SK-N-MC (cell line): ENCODE data around the gene AFF1.
A peak's percentile ranks its signal among the peaks of the same experiment; 100 is the strongest.
"Not testable (repeated sequence)": the region's sequence is repeated elsewhere in the genome, so short reads cannot be mapped to it uniquely, and the experiment has no call there.

Experiments
- DNase-seq: peaks from one replicate; pipeline ENCODE4 v3.0.0-alpha.2; 2011; ENCODE audit warnings: low read depth, low spot score
- H3K27ac ChIP-seq: fragments of 200-600 bp; sonication (generic); 2 replicates; pipeline ENCODE4 v1.5.1; 2016; ENCODE audit warnings: mixed run types
- H3K36me3 ChIP-seq: fragments of 200-600 bp; sonication (generic); 2 replicates; pipeline ENCODE4 v1.6.1; 2017; ENCODE audit warnings: antibody characterized with exemption, low read length, mixed read lengths; ENCODE audit not compliant: insufficient read depth
- H3K4me3 ChIP-seq: fragments of 200-600 bp; sonication (generic); 2 replicates; pipeline ENCODE4 v1.5.1; 2016
- H3K9ac ChIP-seq: fragments of 200-600 bp; sonication (generic); 2 replicates; pipeline ENCODE4 v1.8.0; 2017; ENCODE audit warnings: mixed run types, mixed read lengths; ENCODE audit not compliant: insufficient read length
- H3K9me3 ChIP-seq: fragments of 200-600 bp; sonication (generic); 2 replicates; pipeline ENCODE4 v1.6.1; 2017; ENCODE audit warnings: low read depth, mild to moderate bottlenecking, antibody characterized with exemption, low read length, moderate library complexity, mixed read lengths
- EZH2 ChIP-seq: fragments of 200-600 bp; sonication (generic); IDR thresholded peaks from one replicate; pipeline ENCODE4 v1.6.1; 2017; ENCODE audit warnings: antibody characterized with exemption
- FOXP2 ChIP-seq: optimal IDR thresholded peaks from 2 replicates; pipeline ENCODE3; 2011; ENCODE audit warnings: mild to moderate bottlenecking, moderate library complexity; ENCODE audit not compliant: insufficient read depth; ENCODE audit errors: extremely low read length, control extremely low read depth
- POLR2AphosphoS5 ChIP-seq: IDR thresholded peaks from 2 replicates; pipeline ENCODE4 v1.6.1; 2012; ENCODE audit warnings: mild to moderate bottlenecking, low read depth, low read length, borderline replicate concordance

AFF1 gene

DNA sequence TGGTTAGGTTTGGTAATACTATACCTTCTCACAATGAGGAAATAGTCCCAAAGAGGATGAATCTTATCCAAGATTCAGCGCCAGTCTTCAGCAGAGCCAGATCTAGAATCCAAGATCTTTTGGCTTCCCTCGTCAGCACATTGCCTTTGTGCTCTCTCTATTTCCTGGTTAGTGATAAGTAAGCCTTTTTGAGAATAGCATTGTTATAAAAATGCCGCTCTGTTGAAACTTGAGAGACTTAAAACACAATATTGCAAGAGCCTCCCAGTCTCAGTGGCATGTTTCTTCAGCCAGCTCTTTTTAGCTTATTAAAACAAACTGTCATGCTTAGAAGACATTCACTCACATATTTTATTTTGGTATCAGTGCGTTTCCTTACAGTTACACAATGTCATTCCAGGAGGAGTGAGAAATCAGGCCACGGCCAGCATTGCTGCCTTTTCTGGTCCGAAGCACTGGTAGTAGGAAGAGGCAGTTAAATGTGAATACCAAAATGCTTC is 144.2 kb downstream of the AFF1 start:
- Histone ChIP-seq H3K36me3 (no peaks in the 10 kb centered on the region; the same call in 1 of the 2 replicates), H3K9ac (no peak overlapping the region), H3K27ac (peak overlapping the region; percentile 64), H3K9me3 (no peaks in the 10 kb centered on the region), H3K4me3 (no peak overlapping the region)
- TF ChIP-seq EZH2 (no peak), FOXP2 (no peak), POLR2AphosphoS5 (no peak)
- no peak for DNase-seq

GRCh38 chr4:87079967-87080366 is 145.2 kb downstream of the AFF1 start:
- no peak overlapping the region for H3K27ac ChIP-seq
- H3K4me3 ChIP-seq: no peak overlapping the region
- DNase-seq: no peak
- peaks cover 3% of the 10 kb centered on the region for H3K36me3 ChIP-seq
- TF ChIP-seq EZH2: no peak
- no peak for TF ChIP-seq POLR2AphosphoS5
- TF ChIP-seq FOXP2: no peak
- no peak overlapping the region for H3K9ac ChIP-seq
- no peaks in the 10 kb centered on the region for H3K9me3 ChIP-seq

- H3K36me3 ChIP-seq: peaks cover 5% of the 10 kb centered on the region
- no peak overlapping the region for H3K27ac ChIP-seq
- no peak overlapping the region for H3K9ac ChIP-seq
- no peaks in the 10 kb centered on the region for H3K9me3 ChIP-seq
- no peak overlapping the region for H3K4me3 ChIP-seq
- no peak for DNase-seq
- no peak for TF ChIP-seq FOXP2
- no peak for TF ChIP-seq POLR2AphosphoS5
- TF ChIP-seq EZH2: no peak
Measured at GRCh38 chr4:87080462-87080861, 145.7 kb downstream of the AFF1 start.

GRCh38 chr4:87081826-87082225 is 147.0 kb downstream of the AFF1 start:
- H3K4me3 ChIP-seq: no peak overlapping the region
- no peak overlapping the region for H3K27ac ChIP-seq
- H3K9ac ChIP-seq: no peak overlapping the region
- peaks cover 13% of the 10 kb centered on the region for H3K36me3 ChIP-seq
- no peak for DNase-seq
- no peaks in the 10 kb centered on the region for H3K9me3 ChIP-seq
- TF ChIP-seq POLR2AphosphoS5: no peak
- no peak for TF ChIP-seq FOXP2
- TF ChIP-seq EZH2: no peak

GRCh38 chr4:87085732-87086131 is 150.9 kb downstream of the AFF1 start:
- not testable (repeated sequence) for DNase-seq, H3K9ac ChIP-seq, H3K4me3 ChIP-seq, H3K9me3 ChIP-seq, H3K27ac ChIP-seq
- peaks cover 28% of the 10 kb centered on the region for H3K36me3 ChIP-seq

DNA sequence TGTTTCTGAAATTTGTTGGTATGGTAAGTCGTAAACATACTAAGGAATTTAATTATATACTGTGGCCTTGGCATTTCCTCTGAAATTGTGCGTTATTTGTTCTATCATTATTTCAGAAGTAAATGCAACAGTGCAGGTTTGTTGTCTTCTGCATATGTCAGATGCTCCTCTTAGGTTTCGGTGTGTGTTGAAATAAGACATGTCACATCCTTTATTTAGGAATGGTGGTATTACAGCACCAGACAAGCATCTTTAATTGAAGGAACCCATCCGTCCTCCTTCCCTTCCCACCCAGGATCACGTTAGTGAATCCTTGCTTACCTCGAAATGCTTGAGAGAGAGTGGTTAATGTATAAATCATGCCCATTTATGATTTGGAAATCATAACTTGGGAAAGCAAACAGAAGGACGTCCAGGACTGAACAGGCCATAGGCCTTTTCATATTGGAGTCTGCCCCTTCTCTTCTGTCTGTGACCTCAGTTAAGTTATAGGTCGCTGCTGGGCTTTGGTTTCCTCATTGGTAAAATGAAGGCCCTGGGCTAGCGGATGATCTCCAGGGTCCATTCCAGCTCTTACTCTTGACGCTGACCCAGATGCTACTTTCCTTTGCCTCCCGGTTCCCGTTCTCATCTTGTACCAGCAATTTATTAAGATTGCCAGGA is 151.5 kb downstream of the AFF1 start:
- TF ChIP-seq FOXP2 (no peak), EZH2 (no peak), POLR2AphosphoS5 (no peak)
- Histone ChIP-seq H3K9me3 (no peaks in the 10 kb centered on the region), H3K27ac (no peak overlapping the region), H3K36me3 (peaks cover 28% of the 10 kb centered on the region), H3K9ac (no peak overlapping the region), H3K4me3 (no peak overlapping the region)
- DNase-seq: no peak

GRCh38 chr4:87087015-87087414 is 152.2 kb downstream of the AFF1 start:
- no peak overlapping the region for H3K4me3 ChIP-seq
- TF ChIP-seq POLR2AphosphoS5 (no peak), FOXP2 (no peak), EZH2 (no peak)
- no peaks in the 10 kb centered on the region for H3K9me3 ChIP-seq
- no peak for DNase-seq
- peaks cover 28% of the 10 kb centered on the region for H3K36me3 ChIP-seq
- H3K27ac ChIP-seq: peak overlapping the region; percentile 72
- H3K9ac ChIP-seq: no peak overlapping the region

DNA sequence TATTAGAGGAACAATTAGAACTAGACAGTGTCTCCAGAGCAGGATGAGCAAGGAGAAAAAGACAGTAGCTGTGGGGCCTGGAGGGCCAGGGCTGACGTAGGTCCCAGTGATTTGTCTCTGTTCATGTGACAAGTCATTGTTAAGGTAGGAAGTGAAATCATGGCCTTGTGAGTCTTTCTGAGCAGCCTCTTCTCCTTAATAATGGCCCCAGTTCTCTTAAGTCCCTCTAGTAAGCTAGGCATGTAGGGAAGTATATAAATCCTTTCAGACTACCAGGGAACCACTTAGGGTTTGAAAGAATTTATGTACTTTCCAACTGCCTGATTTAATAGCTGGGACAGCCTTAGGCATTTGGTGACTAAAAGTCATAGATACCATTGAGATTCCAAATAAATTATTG is 152.6 kb downstream of the AFF1 start:
- H3K27ac ChIP-seq: peak overlapping the region; percentile 72
- H3K4me3 ChIP-seq: no peak overlapping the region
- H3K9ac ChIP-seq: no peak overlapping the region
- no peak for TF ChIP-seq FOXP2
- no peak for TF ChIP-seq POLR2AphosphoS5
- TF ChIP-seq EZH2: no peak
- no peak for DNase-seq
- H3K36me3 ChIP-seq: peaks cover 28% of the 10 kb centered on the region
- no peaks in the 10 kb centered on the region for H3K9me3 ChIP-seq

DNA sequence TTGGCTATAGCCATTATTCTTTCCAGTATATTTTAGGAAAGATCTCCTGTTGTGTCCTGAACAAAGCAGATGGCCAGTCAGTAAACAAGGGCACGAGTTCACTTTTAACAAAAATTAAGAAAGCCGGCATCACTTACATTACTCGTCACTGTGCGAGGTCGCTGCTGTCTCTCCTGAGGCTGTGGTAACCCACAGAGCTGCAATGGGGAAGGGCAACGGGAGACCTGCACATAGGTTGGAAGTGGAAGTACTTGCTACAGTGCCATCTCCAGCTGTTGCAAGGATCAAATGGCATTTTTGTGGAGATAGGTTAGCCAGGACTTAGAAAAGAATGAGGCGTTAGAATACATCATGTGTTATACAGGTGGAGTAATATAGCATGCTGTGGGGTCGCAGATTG is 153.4 kb downstream of the AFF1 start:
- peak overlapping the region; percentile 37; the same call in 1 of the 2 replicates for H3K27ac ChIP-seq
- peaks cover 28% of the 10 kb centered on the region for H3K36me3 ChIP-seq
- TF ChIP-seq FOXP2: no peak
- no peak for TF ChIP-seq POLR2AphosphoS5
- no peak for TF ChIP-seq EZH2
- H3K4me3 ChIP-seq: no peak overlapping the region
- no peaks in the 10 kb centered on the region for H3K9me3 ChIP-seq
- no peak overlapping the region for H3K9ac ChIP-seq
- DNase-seq: no peak

DNA sequence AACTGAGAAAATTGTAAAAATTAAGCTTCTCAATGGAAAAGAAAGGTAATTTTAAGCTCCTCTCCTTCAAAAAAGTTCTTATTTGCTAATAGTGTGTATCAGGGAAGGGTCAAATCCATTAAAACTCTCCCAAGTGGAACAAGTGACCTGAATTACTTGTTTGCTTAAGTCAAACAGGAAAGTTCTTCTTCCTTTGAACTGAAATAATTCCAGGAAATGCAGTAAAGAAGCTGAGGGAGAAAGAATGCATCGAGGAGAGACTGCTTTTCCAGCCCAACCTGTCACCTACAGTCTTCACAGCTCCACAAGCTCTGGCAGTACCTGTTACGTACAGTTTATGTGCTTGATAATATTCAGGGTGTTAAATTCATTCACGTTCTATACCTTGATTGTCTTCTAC is 154.6 kb downstream of the AFF1 start:
- TF ChIP-seq EZH2 (no peak), POLR2AphosphoS5 (no peak), FOXP2 (no peak)
- Histone ChIP-seq H3K9me3 (no peaks in the 10 kb centered on the region), H3K27ac (no peak overlapping the region), H3K36me3 (peaks cover 28% of the 10 kb centered on the region), H3K9ac (no peak overlapping the region), H3K4me3 (no peak overlapping the region)
- no peak for DNase-seq
